ENCODE measurements around the gene RAB29.

- no peak for TF ChIP-seq SETDB1 (IDR thresholded peaks at IDR 0.05; ENCODE audit: insufficient read length, low read length)
- TF ChIP-seq ZNF112 (tag by site-specific recombination; IDR thresholded peaks at IDR 0.05): no peak
- no peak for TF ChIP-seq CTCF (tag by site-specific recombination; IDR thresholded peaks at IDR 0.05)
- TF ChIP-seq ZBTB26 (tag by site-specific recombination; optimal IDR thresholded peaks at IDR 0.05): no peak
- no peak for TF ChIP-seq ZNF311 (tag by site-specific recombination; IDR thresholded peaks at IDR 0.05; ENCODE audit: borderline replicate concordance)
- no peak for TF ChIP-seq ZNF274 (IDR thresholded peaks at IDR 0.05; ENCODE audit: low read length)
- TF ChIP-seq ZNF274 (tag by site-specific recombination; IDR thresholded peaks at IDR 0.05; ENCODE audit: borderline replicate concordance): no peak
- TF ChIP-seq ZNF138 (tag by site-specific recombination; IDR thresholded peaks at IDR 0.05; ENCODE audit: borderline replicate concordance): no peak
- TF ChIP-seq ZNF24 (tag by site-specific recombination; IDR thresholded peaks at IDR 0.05): no peak
- TF ChIP-seq BCL6B (tag by site-specific recombination; IDR thresholded peaks at IDR 0.05): no peak
- no peak for TF ChIP-seq ZNF398 (tag by site-specific recombination; IDR thresholded peaks at IDR 0.05)
Measured at GRCh38 chr1:205792481-205792881, 17.2 kb upstream of the RAB29 start.

Measured in HEK293 (cell line).